ENCODE measurements around the gene USP14.

DNA sequence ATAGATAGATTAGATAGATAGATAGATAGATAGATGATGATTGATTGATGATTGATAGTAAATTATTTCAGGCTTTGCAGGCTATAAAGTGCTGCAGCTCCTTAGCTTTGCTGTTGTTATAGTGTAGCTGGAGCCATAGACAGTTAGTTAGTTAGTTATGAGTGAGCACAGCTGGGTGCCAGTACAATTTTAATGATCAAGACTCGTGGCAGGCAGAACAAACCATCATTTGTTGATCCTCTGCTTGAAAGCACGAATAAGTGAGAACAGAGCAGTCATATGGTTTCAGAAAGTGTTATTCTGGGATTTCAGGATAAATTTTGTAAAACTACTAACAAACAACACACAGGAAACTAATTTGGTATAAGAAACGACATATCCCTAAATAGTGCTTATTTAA lies 55.6 kb downstream of the USP14 start:
- TF ChIP-seq CTCF (IDR thresholded peaks at IDR 0.05; ENCODE audit: low read depth, low read length) (no peak), POLR2A (IDR thresholded peaks at IDR 0.05; ENCODE audit: extremely low read depth, insufficient read length) (no peak), MYC (IDR thresholded peaks at IDR 0.05; ENCODE audit: low read depth, low read length) (no peak)
